GM12875 (cell line): ENCODE data around the gene FBP1.
A peak's percentile ranks its signal among the peaks of the same experiment; 100 is the strongest.

Source experiments
- H3K4me3 ChIP-seq: one replicate; pipeline ENCODE4 v1.5.1; 2011; ENCODE audit warnings: low read depth, low read length, control low read depth
- CTCF ChIP-seq: IDR thresholded peaks from 2 replicates; pipeline ENCODE4 v1.5.1; 2011; ENCODE audit warnings: low read depth, mild to moderate bottlenecking, control low read depth, inconsistent platforms, low read length, moderate library complexity, borderline replicate concordance; ENCODE audit not compliant: insufficient read depth

FBP1 gene

GRCh38 chr9:94619026-94619425 is 20.3 kb downstream of the FBP1 start:
- no peak for TF ChIP-seq CTCF
- no peak overlapping the region for H3K4me3 ChIP-seq

GRCh38 chr9:94613003-94613402 is 26.3 kb downstream of the FBP1 start:
- 0 out of 2 replicates have a peak, but pooled peaks have one; percentile 1 for TF ChIP-seq CTCF

GRCh38 chr9:94612071-94612470 is 27.2 kb downstream of the FBP1 start:
- no peak overlapping the region for H3K4me3 ChIP-seq
- no peak for TF ChIP-seq CTCF

More at GRCh38 chr9:94613003-94613402, 26.3 kb downstream of the FBP1 start:
- H3K4me3 ChIP-seq, result no peak overlapping the region

GRCh38 chr9:94611638-94612068 is 27.7 kb downstream of the FBP1 start:
- no peak for TF ChIP-seq CTCF
- no peak overlapping the region for H3K4me3 ChIP-seq

- H3K4me3 ChIP-seq, result no peak overlapping the region
- no peak for TF ChIP-seq CTCF
Measured at GRCh38 chr9:94610181-94610606, 29.1 kb downstream of the FBP1 start.

GRCh38 chr9:94607423-94607691 is 32.0 kb downstream of the FBP1 start:
- no peak for TF ChIP-seq CTCF
- no peak overlapping the region for H3K4me3 ChIP-seq

- no peak overlapping the region for H3K4me3 ChIP-seq
- no peak for TF ChIP-seq CTCF
Measured at GRCh38 chr9:94606646-94607422, 32.5 kb downstream of the FBP1 start.
